Loucy (cell line): ENCODE results near the gene FBXW8.

Experiments
- H2AFZ ChIP-seq: fragments of 200-600 bp; sonication (generic); 2 replicates; pipeline ENCODE4 v1.6.0; 2016; ENCODE audit warnings: antibody characterized with exemption, mild to moderate bottlenecking, low read length, moderate library complexity
- H3F3A ChIP-seq: fragments of 200-600 bp; 2 replicates; pipeline ENCODE4 v1.6.0; 2016; ENCODE audit warnings: antibody characterized with exemption, low read depth, mild to moderate bottlenecking
- H3K27me3 ChIP-seq: fragments of 200-600 bp; sonication (generic); 2 replicates; pipeline ENCODE4 v1.6.1; 2014; ENCODE audit warnings: low read length, mild to moderate bottlenecking; ENCODE audit not compliant: insufficient read depth, poor library complexity, severe bottlenecking
- H3K36me3 ChIP-seq: fragments of 200-600 bp; sonication (generic); 2 replicates; pipeline ENCODE4 v1.6.1; 2016; ENCODE audit warnings: low read length; ENCODE audit not compliant: insufficient read depth
- H3K4me1 ChIP-seq: fragments of 200-600 bp; sonication (generic); 2 replicates; pipeline ENCODE4 v1.5.1; 2014; ENCODE audit warnings: low read length, mild to moderate bottlenecking; ENCODE audit not compliant: insufficient read depth, poor library complexity, severe bottlenecking
- H3K4me2 ChIP-seq: fragments of 200-600 bp; sonication (generic); 2 replicates; pipeline ENCODE4 v1.6.0; 2014; ENCODE audit warnings: antibody characterized with exemption, low read length, low read depth, mild to moderate bottlenecking; ENCODE audit not compliant: poor library complexity, severe bottlenecking
- H3K4me3 ChIP-seq: fragments of 200-600 bp; sonication (generic); 2 replicates; pipeline ENCODE4 v1.5.1; 2014; ENCODE audit warnings: low read length, mild to moderate bottlenecking, mixed read lengths; ENCODE audit not compliant: poor library complexity, severe bottlenecking
- H3K79me2 ChIP-seq: fragments of 200-600 bp; sonication (generic); 2 replicates; pipeline ENCODE4 v1.6.1; 2014; ENCODE audit warnings: low read length; ENCODE audit not compliant: insufficient read depth
- H3K9ac ChIP-seq: fragments of 200-600 bp; sonication (generic); 2 replicates; pipeline ENCODE4 v1.6.0; 2014; ENCODE audit warnings: mild to moderate bottlenecking, low read depth, low read length, moderate library complexity; ENCODE audit not compliant: poor library complexity, severe bottlenecking
- H3K9me2 ChIP-seq: fragments of 200-600 bp; sonication (generic); replicated peaks from 2 replicates; pipeline ENCODE4 v1.6.1; 2016; ENCODE audit warnings: low read depth, low read length, mixed read lengths
- H3K9me3 ChIP-seq: fragments of 200-600 bp; sonication (generic); 2 replicates; pipeline ENCODE4 v1.6.1; 2014; ENCODE audit warnings: mild to moderate bottlenecking, antibody characterized with exemption, low read length, low read depth; ENCODE audit not compliant: insufficient read depth
- H4K20me1 ChIP-seq: fragments of 200-600 bp; sonication (generic); 2 replicates; pipeline ENCODE4 v1.6.0; 2014; ENCODE audit warnings: antibody characterized with exemption, low read length, mild to moderate bottlenecking; ENCODE audit not compliant: insufficient read depth, poor library complexity, severe bottlenecking
- EZH2phosphoT487 ChIP-seq: fragments of 200-600 bp; IDR thresholded peaks from 2 replicates; pipeline ENCODE4 v1.6.1; 2018; ENCODE audit warnings: antibody characterized with exemption, mild to moderate bottlenecking, moderate library complexity, borderline replicate concordance
- TF ChIP-seq, protein P1 (sequence below): fragments of 200-600 bp; sonication (generic); conservative IDR thresholded peaks from 2 replicates; pipeline ENCODE4 v1.5.1; 2014; ENCODE audit warnings: mild to moderate bottlenecking, antibody characterized with exemption, low read length

The FBXW8 gene

DNA sequence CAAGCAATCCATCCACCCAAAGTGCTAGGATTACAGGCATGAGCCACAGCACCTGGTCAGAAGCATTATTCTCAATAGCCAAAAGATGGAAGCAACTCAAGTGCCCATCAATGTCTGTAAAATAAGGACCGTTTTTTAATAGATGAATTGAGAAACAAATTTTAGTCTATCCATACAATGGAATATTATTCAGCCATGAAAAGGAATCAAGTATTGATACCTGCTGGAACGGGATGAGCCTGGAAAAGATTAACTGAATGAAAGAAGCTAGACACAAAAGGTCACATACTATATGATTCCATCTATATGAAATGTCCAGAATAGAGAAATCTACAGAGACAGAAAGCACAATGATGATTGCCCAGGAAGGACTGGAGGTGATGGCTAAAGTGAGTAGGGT, 9.1 kb upstream of the FBXW8 start:
- no peak overlapping the region for H2AFZ ChIP-seq
- no peaks in the 10 kb centered on the region for H3K36me3 ChIP-seq
- H3F3A ChIP-seq: no peaks in the 10 kb centered on the region
- no peaks in the 10 kb centered on the region for H3K27me3 ChIP-seq
- no peaks in the 10 kb centered on the region for H3K4me1 ChIP-seq
- no peaks in the 10 kb centered on the region for H3K9me3 ChIP-seq
- H3K9me2 ChIP-seq: no peaks in the 10 kb centered on the region
- TF ChIP-seq EZH2phosphoT487: no peak
- TF ChIP-seq, protein P1, sequence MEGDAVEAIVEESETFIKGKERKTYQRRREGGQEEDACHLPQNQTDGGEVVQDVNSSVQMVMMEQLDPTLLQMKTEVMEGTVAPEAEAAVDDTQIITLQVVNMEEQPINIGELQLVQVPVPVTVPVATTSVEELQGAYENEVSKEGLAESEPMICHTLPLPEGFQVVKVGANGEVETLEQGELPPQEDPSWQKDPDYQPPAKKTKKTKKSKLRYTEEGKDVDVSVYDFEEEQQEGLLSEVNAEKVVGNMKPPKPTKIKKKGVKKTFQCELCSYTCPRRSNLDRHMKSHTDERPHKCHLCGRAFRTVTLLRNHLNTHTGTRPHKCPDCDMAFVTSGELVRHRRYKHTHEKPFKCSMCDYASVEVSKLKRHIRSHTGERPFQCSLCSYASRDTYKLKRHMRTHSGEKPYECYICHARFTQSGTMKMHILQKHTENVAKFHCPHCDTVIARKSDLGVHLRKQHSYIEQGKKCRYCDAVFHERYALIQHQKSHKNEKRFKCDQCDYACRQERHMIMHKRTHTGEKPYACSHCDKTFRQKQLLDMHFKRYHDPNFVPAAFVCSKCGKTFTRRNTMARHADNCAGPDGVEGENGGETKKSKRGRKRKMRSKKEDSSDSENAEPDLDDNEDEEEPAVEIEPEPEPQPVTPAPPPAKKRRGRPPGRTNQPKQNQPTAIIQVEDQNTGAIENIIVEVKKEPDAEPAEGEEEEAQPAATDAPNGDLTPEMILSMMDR: no peak
- no peak overlapping the region for H3K9ac ChIP-seq
- no peak overlapping the region for H3K4me2 ChIP-seq
- H3K4me3 ChIP-seq: no peak overlapping the region
- no peaks in the 10 kb centered on the region for H3K79me2 ChIP-seq
- no peaks in the 10 kb centered on the region for H4K20me1 ChIP-seq

DNA sequence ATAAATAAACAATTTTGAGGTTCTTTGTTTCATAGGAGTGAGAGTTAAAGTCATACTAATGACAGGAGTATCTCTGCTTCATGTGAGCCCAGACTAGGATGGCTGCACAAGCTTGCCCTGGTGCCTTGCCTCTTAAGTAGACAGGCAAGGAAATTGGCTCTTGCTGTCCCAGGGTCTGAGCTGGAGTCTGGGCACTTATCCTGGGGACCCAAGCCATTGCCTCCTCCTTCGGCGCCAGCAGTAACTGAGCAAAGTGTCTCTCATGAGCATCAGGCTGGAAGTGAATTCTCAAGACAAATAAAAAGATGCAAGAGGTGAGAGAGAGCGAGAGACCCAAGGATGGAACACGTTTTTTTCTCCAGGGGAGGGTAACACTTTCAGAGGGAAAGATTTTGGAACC, 6.9 kb upstream of the FBXW8 start:
- H3K79me2 ChIP-seq: no peaks in the 10 kb centered on the region
- no peak overlapping the region for H3K4me3 ChIP-seq
- no peak overlapping the region for H3K9ac ChIP-seq
- no peaks in the 10 kb centered on the region for H3K9me3 ChIP-seq
- H3K9me2 ChIP-seq: no peaks in the 10 kb centered on the region
- no peak overlapping the region for H2AFZ ChIP-seq
- H3K36me3 ChIP-seq: no peaks in the 10 kb centered on the region
- no peaks in the 10 kb centered on the region for H3F3A ChIP-seq
- H3K27me3 ChIP-seq: no peaks in the 10 kb centered on the region
- no peaks in the 10 kb centered on the region for H4K20me1 ChIP-seq
- H3K4me2 ChIP-seq: no peak overlapping the region
- H3K4me1 ChIP-seq: no peaks in the 10 kb centered on the region
- no peak for TF ChIP-seq EZH2phosphoT487
- TF ChIP-seq, protein P1: no peak

DNA sequence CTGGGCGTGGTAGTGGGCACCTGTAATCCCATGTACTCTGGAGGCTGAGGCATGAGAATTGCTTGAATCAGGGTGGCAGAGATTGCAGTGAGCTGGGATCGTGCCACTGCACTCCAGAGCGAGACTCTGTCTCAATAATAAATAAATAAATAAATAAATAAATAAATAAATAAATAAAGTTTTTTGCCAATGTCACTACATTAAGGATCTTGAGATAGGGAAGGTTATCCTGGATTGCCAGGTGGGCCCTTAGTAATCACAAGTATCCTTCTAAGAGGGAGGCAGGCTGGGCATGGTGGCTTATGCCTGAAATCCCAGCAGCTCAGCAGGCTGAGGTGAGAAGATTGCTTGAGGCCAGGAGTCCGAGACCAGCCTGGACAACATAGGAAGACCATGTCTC, 4.5 kb upstream of the FBXW8 start:
- Histone ChIP-seq H3K4me1 (no peaks in the 10 kb centered on the region), H3K9me3 (no peaks in the 10 kb centered on the region), H3K4me3 (no peak overlapping the region), H3K36me3 (no peaks in the 10 kb centered on the region), H3F3A (no peaks in the 10 kb centered on the region), H3K9ac (no peak overlapping the region), H3K4me2 (no peak overlapping the region), H4K20me1 (peaks cover 2% of the 10 kb centered on the region), H2AFZ (no peak overlapping the region), H3K27me3 (no peaks in the 10 kb centered on the region), H3K9me2 (no peaks in the 10 kb centered on the region), H3K79me2 (peaks cover 7% of the 10 kb centered on the region)
- TF ChIP-seq, protein P1: no peak
- no peak for TF ChIP-seq EZH2phosphoT487
